EH (cell line): Measurements from ENCODE around the gene TRIM9.
"Not testable (repeated sequence)": the region's sequence is repeated elsewhere in the genome, so short reads cannot be mapped to it uniquely, and the experiment has no call there.

ENCODE experiments used
- DNase-seq: peaks from one replicate; pipeline ENCODE4 v3.0.0-alpha.2; 2015; ENCODE audit warnings: low read depth

TRIM9 gene

DNA sequence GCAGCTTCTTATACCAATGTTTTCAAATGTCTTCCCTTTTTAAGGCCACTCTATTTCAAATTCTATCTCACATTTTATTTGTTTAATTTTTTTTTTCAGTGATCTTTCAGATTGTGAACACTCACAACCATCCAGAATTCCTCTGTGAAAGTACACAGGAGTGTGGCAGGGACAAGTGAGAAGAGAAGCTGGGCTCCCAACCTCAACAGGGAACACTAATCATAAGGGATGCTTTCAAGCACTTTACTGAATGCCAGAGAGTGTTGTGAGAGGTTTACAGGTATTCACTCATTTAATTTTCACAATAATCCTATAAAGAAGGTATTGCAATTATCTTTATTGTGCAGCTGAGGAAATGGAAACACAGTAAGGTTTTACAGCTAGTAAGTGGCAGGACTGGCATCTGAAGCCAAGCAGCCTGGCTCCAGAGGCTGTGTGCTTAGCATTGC, 90.5 kb downstream of the TRIM9 start:
- no peak for DNase-seq

DNA sequence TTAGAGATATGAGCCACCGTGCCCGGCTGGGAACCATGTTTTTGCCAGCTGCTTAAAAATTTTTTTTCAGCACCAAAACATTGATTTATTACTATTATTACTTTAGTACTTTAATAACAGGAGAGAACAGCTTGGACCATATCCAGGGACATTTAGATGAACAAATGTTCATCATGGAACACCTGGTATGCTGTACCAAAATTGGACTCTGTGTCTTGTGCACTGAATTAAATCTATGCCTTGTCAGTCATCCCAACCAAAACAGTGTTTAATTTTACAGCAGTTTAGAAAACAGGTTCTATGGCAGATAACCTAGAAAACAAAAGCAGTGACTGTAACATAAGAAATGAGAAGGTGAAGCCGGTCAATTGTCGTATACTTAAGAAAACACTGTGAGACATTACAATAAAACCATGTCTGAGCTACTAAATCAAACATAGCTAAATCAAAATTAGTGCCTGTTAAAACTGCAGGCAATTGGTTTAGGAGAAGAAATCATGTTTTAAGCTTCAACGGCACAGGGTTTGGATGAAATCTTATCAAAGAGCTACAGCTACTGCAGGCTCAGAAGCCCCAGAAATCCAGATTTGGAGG, 92.4 kb downstream of the TRIM9 start:
- DNase-seq: no peak

DNA sequence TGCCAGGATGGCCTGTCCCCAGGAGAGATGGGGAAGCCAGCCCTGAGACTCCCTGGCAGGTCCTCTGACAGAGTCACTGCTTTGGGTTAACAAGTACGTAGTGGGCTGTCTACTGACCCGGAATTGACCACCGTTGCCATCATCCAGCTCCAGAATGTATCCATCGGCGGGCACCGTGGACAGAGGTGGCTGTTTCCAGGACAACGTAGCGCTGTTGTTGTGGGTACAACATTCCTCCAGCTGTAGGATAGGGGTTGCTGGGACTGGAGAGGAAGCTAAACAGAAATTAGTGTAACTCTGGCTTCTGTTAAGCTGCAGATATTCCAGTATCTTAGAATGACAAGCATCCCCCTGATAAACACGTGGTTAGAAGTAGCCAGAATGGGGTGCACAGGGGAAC, 94.3 kb downstream of the TRIM9 start:
- DNase-seq: no peak

DNA sequence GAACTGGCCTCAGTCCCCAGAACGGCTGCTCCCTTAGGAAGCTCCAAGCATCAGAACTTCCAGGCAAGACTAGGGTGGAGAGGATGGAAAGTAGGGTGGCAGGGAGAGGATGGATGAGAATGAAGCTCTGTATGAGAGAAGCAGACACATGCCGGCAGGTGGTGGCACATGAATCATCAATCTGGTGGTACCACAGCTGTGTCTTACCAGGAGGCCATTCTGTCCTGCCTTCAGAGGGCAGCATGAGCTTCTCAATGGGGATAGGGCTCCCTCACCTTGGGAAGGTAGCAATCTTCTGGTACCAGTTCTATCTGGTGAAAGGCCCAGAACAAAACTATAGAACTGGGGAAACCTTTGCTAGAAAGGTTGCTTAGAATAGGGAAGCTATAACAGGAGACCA, 95.2 kb downstream of the TRIM9 start:
- DNase-seq: no peak

DNA sequence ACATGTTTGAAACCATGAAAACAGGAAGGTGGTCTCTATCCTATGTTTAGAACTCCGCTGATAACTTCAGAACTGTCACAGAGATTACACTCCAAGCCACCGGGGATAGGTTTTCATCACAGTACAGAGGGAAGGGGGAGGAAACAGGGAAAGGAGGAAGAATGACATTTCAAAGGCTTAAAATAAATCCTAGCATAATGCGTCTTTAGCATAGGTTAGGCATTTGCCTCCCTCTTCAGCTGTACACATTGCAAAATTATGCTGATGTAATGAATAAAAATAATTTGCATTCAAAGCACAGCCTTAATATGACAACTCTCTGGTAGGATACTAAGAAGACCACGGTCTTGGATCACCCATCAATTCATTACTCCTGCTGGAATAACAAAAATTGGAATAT, 96.3 kb downstream of the TRIM9 start:
- no peak for DNase-seq

DNA sequence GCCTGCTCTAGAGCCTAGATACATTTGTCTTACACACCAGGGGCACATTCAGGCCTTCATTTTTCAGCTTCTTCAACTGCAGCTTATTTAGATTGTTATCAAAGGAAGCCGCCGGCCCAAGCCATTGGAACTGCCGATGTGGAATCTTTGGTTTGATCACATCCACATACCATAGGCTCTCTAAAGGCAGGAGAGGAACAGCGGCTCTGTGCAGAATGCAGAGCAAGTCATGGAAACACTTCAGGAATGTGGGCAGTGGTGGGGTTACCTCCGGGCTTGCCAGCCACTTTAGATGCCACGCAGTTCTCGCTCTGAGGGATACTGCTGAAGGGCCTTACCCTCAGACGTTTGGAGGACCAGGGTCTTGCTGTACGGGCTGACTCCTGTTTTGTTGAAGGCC, 97.2 kb downstream of the TRIM9 start:
- DNase-seq: no peak

DNA sequence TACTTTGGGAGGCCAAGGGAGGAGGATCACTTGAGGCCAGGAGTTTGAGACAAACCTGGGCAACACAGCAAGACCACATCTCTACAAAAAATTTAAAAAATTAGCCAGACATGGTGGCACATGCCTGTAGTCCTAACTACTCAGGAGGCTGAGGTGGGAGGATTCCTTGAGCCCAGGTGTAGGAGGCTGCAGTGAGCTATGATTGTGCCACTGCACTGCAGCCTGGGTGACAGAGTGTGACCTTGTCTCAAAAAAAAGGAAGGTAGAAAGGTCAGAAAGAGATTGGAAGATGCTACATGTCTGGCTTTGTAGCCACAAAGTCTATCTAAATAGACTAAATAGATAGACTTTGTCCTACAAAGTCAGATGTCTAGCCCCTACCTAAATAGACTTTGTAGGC, 100.7 kb downstream of the TRIM9 start:
- not testable (repeated sequence) for DNase-seq

DNA sequence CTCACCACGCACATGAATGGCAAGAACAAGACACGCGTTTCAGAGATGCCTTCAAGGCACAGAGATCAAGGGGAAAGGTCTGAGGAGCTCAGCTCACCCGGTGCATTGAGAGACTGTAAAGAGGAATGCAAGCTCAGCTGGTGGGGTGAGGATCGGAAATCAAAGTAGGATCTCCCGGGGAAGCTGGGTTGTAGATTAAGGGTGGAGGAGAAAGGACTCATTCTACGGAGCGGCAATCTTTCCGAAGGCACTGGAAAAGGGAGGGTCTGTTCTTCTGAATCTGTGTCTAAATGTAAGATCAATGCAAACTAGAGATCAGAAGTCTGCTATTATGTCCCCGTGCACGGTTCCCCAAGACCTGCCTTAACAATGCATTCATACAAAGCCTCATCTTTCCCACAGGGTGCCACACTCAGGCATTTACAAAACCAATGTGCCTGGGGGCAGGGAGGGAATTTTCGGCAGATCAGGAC, 109.0 kb downstream of the TRIM9 start:
- no peak for DNase-seq

DNA sequence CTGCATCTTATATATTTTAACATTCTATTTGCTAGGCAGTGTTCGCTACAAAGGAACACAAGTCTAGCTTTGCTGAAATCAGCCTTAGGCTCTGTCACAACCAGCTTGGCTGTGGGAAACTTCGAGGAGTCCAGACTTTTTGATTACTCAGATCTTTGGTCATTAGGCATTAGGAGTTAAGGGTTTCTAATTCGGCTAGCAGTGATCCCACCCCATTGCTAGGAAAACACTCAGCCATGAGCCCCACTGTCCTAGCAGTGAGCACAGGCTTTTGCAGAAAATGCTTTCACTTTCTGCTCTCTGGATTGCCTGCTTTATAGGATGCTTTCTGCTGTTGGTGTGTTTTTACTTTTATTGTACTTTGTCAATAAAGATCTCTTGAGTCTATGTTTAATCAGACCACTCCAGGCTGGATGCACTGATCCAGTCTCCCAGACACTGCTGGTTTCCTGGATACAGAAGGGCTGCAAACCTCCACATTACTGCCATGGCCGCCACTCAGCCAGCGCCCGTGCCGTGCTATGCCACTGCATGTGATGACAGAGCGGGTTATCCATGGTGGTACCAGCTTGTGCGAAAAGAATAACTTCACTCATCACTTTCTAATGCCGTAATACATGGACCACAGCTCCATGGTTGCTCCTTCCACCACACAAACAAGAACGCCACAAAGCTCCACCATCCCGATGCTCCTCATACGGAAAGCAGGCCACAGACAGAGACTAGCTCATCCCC, 109.6 kb downstream of the TRIM9 start:
- DNase-seq: no peak

DNA sequence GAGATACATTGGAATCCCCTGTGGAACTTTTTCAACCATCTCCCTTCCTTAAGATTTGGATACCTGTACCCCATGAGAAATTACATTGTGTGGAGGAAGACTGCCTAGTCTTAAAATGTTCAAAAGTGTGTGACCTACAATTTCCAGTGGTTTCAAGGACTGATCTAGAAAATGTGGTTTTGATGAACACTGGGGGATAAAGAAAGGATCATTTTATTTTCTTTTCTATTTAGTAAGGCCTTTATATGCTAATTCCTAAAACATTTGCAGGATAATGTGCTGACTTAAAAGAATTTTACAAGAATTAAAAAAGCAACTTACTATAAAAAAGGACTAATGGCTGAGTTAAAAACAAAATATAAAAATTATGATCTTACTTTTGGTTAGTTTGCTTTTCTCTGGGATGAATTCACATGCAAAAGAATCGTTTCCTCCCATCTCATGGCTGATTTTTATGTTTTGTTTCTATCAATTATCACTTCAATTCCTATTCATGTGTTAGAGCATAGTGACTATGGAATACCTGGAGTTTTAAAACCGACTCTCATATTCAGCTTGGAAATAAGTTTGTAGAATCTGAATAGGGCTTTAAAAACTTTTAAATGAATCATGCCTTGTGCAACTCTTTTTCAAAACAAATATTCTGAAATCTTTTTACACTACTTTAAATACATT, 110.7 kb downstream of the TRIM9 start:
- DNase-seq: no peak

DNA sequence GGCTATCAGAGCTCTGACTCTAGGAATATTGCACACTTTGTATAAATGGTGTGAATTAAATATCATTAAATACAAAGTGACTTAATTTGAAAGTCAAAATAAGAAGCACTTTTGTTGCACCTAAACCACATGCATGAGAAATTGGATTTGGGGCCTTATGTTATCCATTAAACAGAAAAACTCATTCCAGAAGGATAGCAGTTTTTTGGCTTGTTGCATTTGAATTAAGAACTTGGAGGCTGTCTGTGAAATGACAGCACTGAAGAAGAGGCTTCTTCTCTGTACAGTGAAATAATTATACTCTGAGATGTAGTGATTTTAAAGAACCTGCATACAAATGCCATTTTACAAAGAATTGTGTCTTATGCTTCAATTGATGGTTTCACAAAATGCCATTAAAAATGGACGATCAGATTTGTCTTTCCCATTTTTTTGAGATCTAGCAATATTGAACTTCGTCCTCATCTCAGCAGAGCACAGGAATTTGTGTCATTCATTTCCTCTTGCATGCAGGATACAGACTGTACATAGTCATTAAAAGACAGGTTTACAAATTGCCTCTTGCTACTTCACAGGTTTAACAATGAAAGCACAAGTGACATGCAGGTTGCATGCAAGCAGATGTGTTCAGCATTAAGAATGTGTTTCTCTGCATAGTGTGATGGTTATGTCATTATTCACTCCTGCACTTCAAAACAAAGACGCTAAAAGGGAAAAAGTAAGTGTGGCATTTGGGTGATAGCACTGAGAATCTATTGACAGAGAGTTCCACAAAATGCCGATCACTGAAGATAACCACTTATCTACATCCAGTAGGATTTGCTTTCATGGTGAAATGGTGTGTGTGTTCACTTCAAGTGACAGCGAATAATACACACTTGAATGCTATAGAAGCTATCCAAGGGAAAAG, 114.7 kb downstream of the TRIM9 start:
- DNase-seq: no peak

DNA sequence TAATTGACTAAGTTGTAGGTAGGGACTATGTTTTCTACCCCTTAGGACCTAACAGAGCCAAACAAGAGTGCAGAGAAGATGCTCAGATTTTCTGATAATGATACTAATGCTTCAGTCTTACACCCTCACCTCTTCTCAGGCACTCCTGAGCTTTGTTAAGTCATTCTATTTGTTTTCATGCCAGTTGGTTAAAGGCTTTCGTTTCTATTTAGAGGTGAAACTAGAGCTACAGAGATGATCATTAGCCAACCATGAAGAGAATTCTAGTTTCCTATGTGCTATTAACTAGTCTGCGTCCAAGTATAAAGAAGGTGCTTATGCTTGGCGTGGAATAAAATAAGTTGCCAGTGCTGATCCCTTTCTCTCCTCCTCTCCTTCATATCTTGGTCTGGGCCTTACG, 116.0 kb downstream of the TRIM9 start:
- no peak for DNase-seq

DNA sequence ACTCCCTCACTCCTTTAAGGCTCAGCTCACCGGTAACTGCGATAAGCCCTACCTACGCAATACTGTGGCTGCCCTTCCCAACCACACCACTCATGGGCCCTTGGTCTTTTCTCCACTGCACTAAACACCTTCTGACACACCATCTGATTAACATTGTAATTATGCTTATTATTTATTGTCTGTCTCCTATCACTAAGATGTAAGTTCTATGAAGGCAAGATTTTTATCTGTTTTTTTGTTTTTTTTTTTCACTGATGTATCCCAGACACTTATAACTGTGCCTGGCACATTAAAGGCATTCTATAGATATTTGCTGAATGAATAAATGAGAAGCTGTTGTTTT, 116.4 kb downstream of the TRIM9 start:
- no peak for DNase-seq

DNA sequence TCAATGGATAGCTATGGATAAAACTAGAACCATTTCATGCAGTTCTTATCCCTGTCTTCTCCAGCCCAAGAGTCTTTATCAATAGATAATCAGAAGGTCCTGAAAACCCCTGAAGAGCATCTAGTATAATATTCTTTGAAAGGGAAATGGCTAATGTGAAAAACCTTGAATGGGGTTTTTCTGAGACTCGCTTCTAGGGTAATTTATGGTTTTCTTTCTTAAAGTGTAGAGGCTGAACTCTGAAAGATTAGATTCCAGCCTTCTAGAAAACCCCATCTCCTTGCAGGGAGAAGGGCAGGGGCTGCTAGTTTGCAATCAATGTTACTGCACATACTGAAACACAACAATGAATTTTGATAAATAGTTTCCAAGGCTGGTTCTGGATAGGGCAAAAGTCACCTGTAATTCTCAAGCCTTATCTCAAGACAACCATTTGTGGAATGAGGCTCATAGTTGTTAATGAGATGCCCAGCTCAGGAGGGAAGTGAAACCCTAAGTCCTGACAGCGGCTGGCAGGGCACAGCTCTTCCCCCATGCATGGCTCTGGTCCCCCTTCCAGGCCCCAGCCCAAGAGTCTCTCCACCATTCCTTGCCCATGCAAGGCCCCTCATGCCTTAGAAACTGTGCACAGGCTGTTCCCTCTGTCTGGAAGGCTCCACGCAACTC, 116.9 kb downstream of the TRIM9 start:
- no peak for DNase-seq

DNA sequence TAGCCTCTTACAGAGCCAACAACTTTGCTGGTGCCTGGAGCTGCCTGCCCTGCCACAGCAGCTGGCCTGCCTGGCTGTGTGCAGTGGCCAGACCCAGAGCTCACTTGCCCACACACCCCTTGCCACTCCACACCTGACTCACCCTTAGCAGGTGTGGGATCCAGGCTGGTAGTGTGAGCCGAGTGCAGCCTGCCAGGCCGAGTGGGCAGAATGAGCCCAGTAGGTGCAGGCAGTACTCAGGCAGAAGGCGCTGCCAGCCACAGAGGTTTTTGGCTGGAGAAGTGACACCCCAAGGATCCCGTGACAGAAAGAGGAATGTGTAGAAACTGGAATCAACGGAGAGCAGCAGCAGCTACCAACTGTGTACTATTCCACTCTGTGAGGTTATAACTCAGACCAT, 120.8 kb downstream of the TRIM9 start:
- DNase-seq: no peak

DNA sequence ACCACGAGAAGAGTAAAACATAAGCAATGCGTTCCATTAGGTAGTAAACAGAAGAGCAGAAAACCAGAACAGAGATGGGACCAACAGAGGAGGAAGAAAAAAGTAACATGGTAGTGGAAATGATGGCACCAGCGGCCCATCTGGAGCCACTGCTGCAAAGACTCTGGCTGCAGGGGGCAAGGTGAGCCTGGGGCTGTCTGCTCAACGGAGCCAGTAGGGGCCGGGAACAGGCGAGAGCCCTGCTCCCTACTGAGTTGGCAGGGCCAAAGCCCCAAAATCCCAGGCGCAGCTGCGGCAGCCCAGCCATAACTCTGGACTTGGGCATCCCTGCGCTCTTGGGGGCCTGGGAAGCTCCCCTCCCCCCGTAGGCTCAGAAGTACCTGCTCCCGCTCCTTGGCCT, 122.2 kb downstream of the TRIM9 start:
- no peak for DNase-seq

DNA sequence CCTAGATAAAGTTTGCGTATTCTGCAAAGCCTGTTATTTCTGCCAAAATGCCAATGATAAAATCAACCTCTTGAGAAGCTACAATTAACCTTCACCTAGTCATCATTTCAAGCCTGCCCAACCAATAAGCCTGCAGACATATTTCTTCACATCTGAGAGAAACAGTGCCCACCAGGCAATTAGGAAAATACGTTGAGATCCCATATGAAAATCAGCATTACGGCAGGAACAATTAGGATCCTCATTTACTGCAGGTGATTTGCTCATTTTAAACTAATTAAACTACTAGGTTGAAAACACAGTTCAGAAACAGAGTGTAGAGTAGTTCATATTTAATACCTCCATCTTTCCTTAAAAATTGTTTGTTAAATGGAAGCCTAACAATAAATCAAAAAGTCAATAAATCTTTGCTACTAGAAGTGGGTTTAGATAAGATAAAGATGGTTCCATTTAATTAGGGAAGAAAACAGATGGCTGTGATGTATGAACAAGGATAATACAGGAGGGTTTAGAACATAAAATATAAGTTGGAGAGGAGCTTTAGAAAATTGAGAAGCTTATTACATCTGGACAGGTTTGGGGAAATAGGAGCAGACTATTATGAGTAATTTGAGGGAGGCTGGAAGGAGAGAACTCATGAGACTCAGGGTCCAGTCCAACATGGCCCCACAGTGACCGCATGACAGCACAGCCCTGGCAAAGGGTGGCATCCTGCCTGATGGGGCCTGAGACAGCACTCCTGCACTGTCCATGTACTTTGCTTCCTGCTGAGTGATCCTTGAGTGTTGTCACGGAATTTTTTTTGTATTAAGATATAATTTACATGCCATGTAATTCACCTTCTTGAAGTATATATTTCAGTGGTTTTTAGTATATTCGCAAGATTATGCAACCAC, 123.8 kb downstream of the TRIM9 start:
- DNase-seq: no peak

DNA sequence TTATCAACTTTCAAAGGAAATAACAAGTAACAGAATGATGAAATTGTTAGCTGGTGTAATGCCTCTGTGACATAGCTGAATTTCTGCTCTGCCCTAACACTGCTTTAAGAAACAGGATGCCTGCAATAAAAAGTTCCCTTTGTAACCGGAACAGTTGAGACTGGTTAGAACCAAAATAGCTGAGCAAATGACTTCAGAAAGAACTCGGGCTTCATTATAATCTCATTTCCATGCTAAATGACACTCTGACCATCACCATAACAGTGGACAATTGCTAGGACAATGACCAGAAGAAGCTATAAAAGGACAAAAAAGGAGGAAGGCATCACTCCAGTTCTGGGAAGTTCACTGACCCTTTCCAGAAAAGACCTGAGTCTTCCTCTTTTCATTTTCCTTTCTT, 127.1 kb downstream of the TRIM9 start:
- peak; percentile 28 for DNase-seq

DNA sequence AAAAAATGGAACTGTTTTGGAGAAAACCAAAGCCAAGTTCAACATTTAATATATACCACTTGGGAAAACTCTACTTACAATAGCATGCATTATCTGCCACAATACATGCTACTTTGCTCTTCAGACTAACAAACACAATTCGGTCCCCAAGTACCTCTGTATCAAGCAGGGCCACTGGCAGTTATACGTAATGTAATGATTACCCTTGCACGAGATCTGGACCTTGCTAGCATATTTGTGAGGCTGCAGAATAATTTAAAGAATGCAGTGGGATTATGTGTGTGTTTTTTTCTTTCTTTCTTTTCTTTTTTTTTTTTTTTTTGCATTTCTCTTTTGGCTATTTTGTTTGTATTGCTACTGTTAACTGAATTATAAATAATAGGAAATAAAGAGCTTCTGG, 127.8 kb downstream of the TRIM9 start:
- DNase-seq: peak; percentile 73

DNA sequence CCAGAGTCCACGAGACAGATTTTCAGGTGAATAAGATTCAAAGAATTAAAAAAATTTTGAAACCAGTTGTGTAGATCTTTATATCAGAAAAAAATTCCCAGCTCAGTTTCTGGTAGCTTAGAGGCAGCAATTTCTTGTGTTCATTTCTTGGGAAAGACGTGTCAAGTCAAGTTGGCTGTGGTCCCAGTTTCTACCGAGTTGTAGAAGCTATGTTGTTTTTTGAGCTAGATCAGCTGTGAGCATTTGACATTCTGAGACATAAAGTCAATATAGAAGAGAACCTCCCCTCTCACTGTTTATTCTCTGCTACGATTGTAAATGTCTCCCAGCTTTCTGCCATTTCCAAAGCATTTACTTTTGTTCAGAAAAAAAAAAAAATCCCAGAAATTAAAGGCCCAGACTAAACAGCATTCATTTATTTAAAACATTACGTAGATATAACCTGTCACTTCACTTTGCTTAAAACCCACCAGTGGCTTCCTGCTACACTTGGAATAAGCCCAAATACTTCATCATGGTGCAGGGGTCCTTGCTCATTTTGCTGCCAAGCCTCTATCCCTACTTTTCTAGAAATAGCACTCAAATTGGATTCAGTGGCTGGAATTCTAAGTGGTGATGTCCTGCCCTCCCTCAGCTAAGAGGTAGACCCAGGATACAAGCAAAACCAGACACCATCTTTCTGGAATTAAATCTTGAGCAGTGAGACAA, 130.1 kb downstream of the TRIM9 start:
- DNase-seq: peak; percentile 97
